Immature natural killer cell (primary cell): Measurements from ENCODE around the gene HPX. TPM values are rescaled to one million over a fixed set of nuclear protein-coding genes. Genes with fewer than 3 reads are reported as not detected.
A peak's percentile ranks its signal among the peaks of the same experiment; 100 is the strongest.

Source experiments
- DNase-seq, 3 donors: peaks; one replicate each; pipeline ENCODE4 v3.0.0; 2022; ENCODE audit warnings: mixed read lengths in 1 of 3
- H3K27ac Mint-ChIP-seq, 6 donors: one replicate each; pipeline ENCODE4 v1.8.0; 2020; ENCODE audit warnings: mixed read lengths in 6 of 6, mild to moderate bottlenecking in 5 of 6, inconsistent platforms in 4 of 6, moderate library complexity in 3 of 6
- H3K27me3 Mint-ChIP-seq, 3 donors: one replicate each; pipeline ENCODE4 v1.8.0; 2020 to 2021; ENCODE audit warnings: low read depth in 3 of 3, mild to moderate bottlenecking in 3 of 3, mixed read lengths in 3 of 3, moderate library complexity in 3 of 3, inconsistent platforms in 1 of 3
- H3K36me3 Mint-ChIP-seq, 3 donors: one replicate each; pipeline ENCODE4 v1.8.0; 2020; ENCODE audit warnings: mixed read lengths in 3 of 3, inconsistent platforms in 2 of 3, mild to moderate bottlenecking in 2 of 3
- H3K4me1 Mint-ChIP-seq, 2 donors: one replicate each; pipeline ENCODE4 v1.8.0; 2020; ENCODE audit warnings: inconsistent platforms in 2 of 2, mild to moderate bottlenecking in 2 of 2, mixed read lengths in 2 of 2, moderate library complexity in 1 of 2
- H3K4me3 Mint-ChIP-seq, 5 donors: one replicate each; pipeline ENCODE4 v1.8.0; 2020; ENCODE audit warnings: mild to moderate bottlenecking in 5 of 5, mixed read lengths in 5 of 5, inconsistent platforms in 3 of 5, moderate library complexity in 3 of 5
- H3K9me3 Mint-ChIP-seq, 6 donors: one replicate each; pipeline ENCODE4 v1.8.0; 2020; ENCODE audit warnings: mild to moderate bottlenecking in 6 of 6, mixed read lengths in 6 of 6, inconsistent platforms in 4 of 6, moderate library complexity in 3 of 6
- polyA plus RNA-seq, 3 donors: library from polyadenylated mRNA; unstranded; fragments of 300-500 nt; fragmentation: Illumina TruSeq; gene quantifications; one replicate each; pipeline ENCODE4 v1.2.3, GENCODE V29; 2021

Gene HPX
- polyA plus RNA-seq, 3 donors from 2014 or later: not detected

DNA sequence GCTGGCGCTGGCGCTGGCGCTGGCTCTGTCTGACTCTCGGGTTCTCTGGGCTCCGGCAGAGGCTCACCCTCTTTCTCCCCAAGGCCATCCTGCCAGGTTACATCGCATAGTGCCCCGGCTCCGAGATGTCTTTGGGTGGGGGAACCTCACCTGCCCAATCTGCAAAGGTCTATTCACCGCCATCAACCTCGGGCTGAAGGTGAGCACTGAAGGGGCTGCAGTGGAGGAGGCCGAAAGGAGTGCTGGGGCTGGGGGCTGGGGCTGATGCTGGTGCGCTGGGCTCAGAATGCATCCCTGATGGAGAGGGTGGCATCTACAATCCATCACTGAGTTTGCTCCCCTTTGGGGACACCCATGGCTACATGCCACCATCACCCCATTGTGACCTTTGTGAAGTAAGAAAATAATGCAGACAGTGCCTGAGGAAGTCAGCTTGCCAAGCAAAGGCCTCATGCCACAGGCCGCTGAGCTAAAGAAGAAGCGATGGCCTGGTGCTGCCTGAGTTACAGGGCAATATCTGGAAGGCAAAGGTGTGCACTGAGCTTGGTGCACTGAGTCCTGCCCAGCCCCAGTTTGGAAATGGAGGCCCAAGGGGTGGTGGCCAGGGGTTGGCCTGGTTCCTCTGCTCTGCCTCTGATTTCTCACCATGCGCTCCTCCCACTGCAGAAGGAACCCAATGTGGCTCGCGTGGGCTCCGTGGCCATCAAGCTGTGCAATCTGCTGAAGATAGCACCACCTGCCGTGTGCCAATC lies 49.9 kb downstream of the HPX start:
- Mint-ChIP-seq H3K9me3 (no peaks in the 10 kb centered on the region), H3K27ac (peak overlapping the region; percentile 90 to 99 (median 94)), H3K4me1 (peaks cover 43 to 47% of the 10 kb centered on the region in 2 donors), H3K4me3 (peak overlapping the region; percentile 87 to 97 (median 96)), H3K36me3 (peaks cover 0 to 3% (median 0%) of the 10 kb centered on the region in 3 donors), H3K27me3 (peaks cover 0 to 13% (median 4%) of the 10 kb centered on the region in 3 donors)
- peak; percentile 11 to 17 (median 16) for DNase-seq

DNA sequence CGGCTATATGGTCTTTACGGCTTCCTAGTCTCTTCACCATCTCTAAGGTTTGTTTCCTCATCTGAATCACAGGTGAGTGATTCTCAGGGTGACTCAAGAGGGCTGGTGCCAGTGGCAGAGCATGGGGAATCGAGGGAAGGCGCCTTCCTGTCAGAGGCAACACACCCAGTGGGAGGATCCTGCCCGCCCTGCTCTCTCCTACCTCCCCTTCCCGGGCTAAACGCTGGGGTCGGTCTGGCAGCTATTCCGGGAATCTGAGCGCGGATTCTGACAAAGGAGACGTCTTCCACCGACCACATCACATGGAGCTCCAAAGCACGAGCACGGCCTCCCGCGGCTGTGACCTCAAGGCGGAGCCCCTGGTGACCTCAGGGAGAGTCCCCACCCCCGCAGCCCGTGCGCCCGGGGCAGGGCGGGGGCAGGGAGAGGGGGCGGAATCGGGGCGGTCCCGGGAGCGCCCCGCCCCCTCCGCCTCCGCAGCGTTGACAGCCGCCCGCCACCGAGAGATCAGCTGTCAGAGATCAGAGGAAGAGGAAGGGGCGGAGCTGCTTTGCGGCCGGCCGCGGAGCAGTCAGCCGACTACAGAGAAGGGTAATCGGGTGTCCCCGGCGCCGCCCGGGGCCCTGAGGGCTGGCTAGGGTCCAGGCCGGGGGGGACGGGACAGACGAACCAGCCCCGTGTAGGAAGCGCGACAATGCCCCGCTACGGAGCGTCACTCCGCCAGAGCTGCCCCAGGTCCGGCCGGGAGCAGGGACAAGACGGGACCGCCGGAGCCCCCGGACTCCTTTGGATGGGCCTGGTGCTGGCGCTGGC lies 50.7 kb downstream of the HPX start, which contains the start of gene SMPD1:
TSS of gene SMPD1 (plus strand) at position 570 of the 813 bp plus-strand sequence. CDS start at position 695, 125 bp downstream.
- Mint-ChIP-seq H3K36me3 (peaks cover 0 to 3% (median 0%) of the 10 kb centered on the region in 3 donors), H3K4me1 (peaks cover 43 to 47% of the 10 kb centered on the region in 2 donors), H3K27me3 (peaks cover 0 to 13% (median 4%) of the 10 kb centered on the region in 3 donors)

DNA sequence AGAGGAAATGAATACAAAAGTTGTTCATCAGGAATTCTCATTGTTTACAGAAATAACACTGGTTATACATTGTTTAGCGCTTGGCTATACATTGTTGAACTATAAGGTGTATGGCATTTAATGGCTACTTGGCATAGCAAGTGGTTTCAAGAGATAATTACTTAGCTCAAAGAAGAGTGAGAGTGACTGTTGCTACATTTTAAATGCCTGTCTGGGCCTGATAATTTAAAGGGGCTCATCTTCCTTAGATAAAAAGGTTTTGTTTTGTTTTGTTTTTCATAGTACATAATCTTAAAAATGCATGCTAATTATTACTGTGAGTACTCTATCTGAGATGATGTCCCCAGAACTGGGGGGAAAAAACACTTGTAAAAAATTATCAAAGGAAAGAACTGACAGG lies 52.0 kb downstream of the HPX start:
- H3K27me3 Mint-ChIP-seq: peaks cover 0 to 13% (median 4%) of the 10 kb centered on the region in 3 donors
- peaks cover 42 to 45% of the 10 kb centered on the region in 2 donors for H3K4me1 Mint-ChIP-seq
- no peaks in the 10 kb centered on the region for H3K9me3 Mint-ChIP-seq
- peak overlapping the region; percentile 72 to 99 (median 98) for H3K27ac Mint-ChIP-seq
- DNase-seq: no peak
- H3K4me3 Mint-ChIP-seq: peak overlapping the region in 4 of 5 donors; percentile 87 to 97 (median 96)
- no peaks in the 10 kb centered on the region for H3K36me3 Mint-ChIP-seq

More for the DNA sequence above, 50.7 kb downstream of the HPX start, which contains the start of gene SMPD1:
- peak; percentile 91 for DNase-seq
- Mint-ChIP-seq H3K4me3 (peak within 1 kb of the TSS; percentile 87 to 97 (median 96)), H3K9me3 (no peaks in the 10 kb centered on the region), H3K27ac (peak within 1 kb of the TSS; percentile 95 to 100 (median 99))

DNA sequence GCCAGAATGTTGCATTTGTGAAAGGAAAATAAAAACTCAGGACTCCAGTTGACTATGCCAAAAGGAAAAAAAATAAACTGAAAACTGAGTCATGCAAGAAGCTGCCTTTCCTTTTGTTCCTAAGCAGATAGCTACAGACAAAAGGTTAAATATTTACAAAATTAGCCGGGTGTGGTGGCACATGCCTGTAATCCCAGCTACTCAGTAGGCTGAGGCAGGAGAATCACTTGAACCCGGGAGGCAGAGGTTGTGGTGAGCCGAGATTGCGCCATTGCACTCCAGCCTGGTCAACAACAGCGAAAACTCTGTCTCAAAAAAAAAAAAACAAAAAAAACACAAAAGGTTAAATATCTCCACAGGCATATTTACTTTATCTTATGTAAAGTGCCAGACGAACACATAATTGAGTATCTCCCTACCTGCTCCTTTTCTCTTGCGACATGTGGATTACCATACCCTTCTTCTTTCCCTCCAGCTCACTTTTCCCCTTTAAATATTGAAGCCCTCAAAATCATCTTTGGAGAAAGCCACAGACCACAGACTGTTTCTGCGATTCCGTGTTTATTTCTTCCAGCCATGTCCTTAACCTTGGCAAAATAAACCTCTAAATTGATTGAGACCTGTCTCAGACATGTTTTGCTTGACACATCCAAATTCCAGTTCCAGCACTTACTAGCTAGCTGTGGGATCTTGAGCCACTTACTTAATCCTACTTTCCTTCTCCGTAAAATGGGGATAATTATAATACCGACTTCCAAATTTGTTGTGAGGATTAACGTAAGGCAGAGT lies 52.8 kb downstream of the HPX start:
- H3K27me3 Mint-ChIP-seq: peaks cover 0 to 13% (median 4%) of the 10 kb centered on the region in 3 donors
- no peaks in the 10 kb centered on the region for H3K9me3 Mint-ChIP-seq
- no peaks in the 10 kb centered on the region for H3K36me3 Mint-ChIP-seq
- peak overlapping the region in 2 of 5 donors; percentile 33 to 49 for H3K4me3 Mint-ChIP-seq
- H3K27ac Mint-ChIP-seq: peak overlapping the region in 5 of 6 donors; percentile 60 to 95 (median 69)
- DNase-seq: no peak
- H3K4me1 Mint-ChIP-seq: peaks cover 35 to 37% of the 10 kb centered on the region in 2 donors

DNA sequence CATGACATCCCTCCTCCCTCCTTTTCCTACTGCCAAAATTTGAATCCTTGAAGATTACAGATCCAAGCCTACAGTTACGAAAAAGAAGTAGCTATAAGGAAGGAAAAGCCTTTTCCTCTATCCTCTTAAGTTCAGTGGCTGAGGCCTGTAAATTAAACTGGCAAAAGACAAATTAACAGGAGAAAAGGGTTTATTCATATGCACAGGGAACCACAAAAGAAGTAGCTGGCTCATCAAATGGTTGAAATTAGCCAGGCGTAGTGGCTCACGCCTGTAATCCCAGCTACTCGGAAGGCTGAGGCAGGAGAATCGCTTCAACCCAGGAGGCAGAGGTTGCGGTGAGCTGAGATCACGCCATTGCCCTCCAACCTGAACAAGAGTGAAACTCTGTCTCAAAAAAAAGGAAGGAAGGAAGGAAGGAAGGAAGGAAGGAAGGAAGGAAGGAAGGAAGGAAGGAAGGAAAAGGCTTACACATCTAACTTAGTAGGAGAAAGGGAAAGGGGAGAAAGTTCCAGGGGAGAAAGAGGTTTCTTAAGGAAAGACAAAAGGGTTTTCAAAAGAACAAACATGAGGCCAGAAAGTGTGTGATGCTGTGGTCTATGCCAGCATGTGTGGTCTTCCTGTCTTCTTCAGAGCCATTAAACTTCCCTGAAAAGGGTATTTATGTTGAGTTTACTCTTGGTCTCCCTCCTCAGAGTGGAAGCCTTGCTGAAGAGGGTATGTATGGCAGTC lies 55.6 kb downstream of the HPX start:
- H3K4me3 Mint-ChIP-seq: no peak overlapping the region
- H3K9me3 Mint-ChIP-seq: no peaks in the 10 kb centered on the region
- H3K36me3 Mint-ChIP-seq: no peaks in the 10 kb centered on the region
- H3K27ac Mint-ChIP-seq: no peak overlapping the region
- H3K4me1 Mint-ChIP-seq: peaks cover 13 to 14% of the 10 kb centered on the region in 2 donors
- peaks cover 0 to 6% (median 4%) of the 10 kb centered on the region in 3 donors for H3K27me3 Mint-ChIP-seq
- DNase-seq: no peak

Other genes starting within 250 kb of the HPX start
- not detected for gene OR52W1, start 241.8 kb downstream of the HPX start, polyA plus RNA-seq
- gene C11orf42, start 235.4 kb downstream of the HPX start, polyA plus RNA-seq: not detected
- gene FHIP1B, start 206.4 kb downstream of the HPX start, polyA plus RNA-seq: 10 to 100 TPM; 11.9 to 20.5 (median 15.1) TPM
- gene CNGA4, start 201.9 kb downstream of the HPX start, polyA plus RNA-seq: not detected
- gene CCKBR, start 181.1 kb downstream of the HPX start, polyA plus RNA-seq: not detected
- gene CAVIN3, start 120.5 kb downstream of the HPX start, polyA plus RNA-seq: not detected
- gene SMPD1, start 50.5 kb downstream of the HPX start, polyA plus RNA-seq: 10 to 100 TPM; 12.0 to 21.9 (median 18.4) TPM
- gene APBB1, start 21.9 kb downstream of the HPX start, polyA plus RNA-seq: 10 to 100 TPM; 30.8 to 55.9 (median 35.2) TPM
- 1 to 10 TPM; 1.8 to 5.0 (median 2.9) TPM for gene TRIM3, start 33.0 kb upstream of the HPX start, polyA plus RNA-seq
- gene ARFIP2, start 40.3 kb upstream of the HPX start, polyA plus RNA-seq: 10 to 100 TPM; 34.2 to 39.9 (median 35.0) TPM
- 10 to 100 TPM; 33.9 to 41.6 (median 35.2) TPM for gene TIMM10B, start 40.5 kb upstream of the HPX start, polyA plus RNA-seq
- 1 to 10 TPM in 1 of 3 donors, under 1 TPM in 2; 0.74 to 1.3 (median 0.86) TPM for gene DNHD1, start 56.3 kb upstream of the HPX start, polyA plus RNA-seq
- 10 to 100 TPM; 17.6 to 25.7 (median 18.3) TPM for gene RRP8, start 162.6 kb upstream of the HPX start, polyA plus RNA-seq
- gene ILK, start 162.8 kb upstream of the HPX start, polyA plus RNA-seq: 100 to 1,000 TPM; 155 to 297 (median 193) TPM
- 100 to 1,000 TPM; 329 to 365 (median 334) TPM for gene TAF10, start 171.2 kb upstream of the HPX start, polyA plus RNA-seq
- 100 to 1,000 TPM; 110 to 225 (median 167) TPM for gene TPP1, start 178.4 kb upstream of the HPX start, polyA plus RNA-seq
- under 1 TPM in 2 of 3 donors, not detected in 1; 0.10 to 0.11 TPM for gene DCHS1, start 214.8 kb upstream of the HPX start, polyA plus RNA-seq
- gene MRPL17, start 242.4 kb upstream of the HPX start, polyA plus RNA-seq: 10 to 100 TPM in 2 of 3 donors, 1 to 10 TPM in 1; 4.6 to 17.0 (median 13.7) TPM